ENCODE measurements around the gene PARD3. TPM values are rescaled to one million over a fixed set of nuclear protein-coding genes. Genes with fewer than 3 reads are reported as not detected.

Gene PARD3
- total RNA-seq, 1 donor from 2014 or later: 35.4 TPM

GRCh38 chr10:34507217-34507616 is 307.9 kb downstream of the PARD3 start:
- no peak overlapping the region for H2AFZ ChIP-seq (ENCODE audit: low read depth, low read length)
- Mint-ChIP-seq H3K27me3 (ENCODE audit: low read depth, unreplicated experiment) (no peaks in the 10 kb centered on the region), H3K9me3 (ENCODE audit: unreplicated experiment) (no peaks in the 10 kb centered on the region), H3K4me1 (ENCODE audit: low read depth, unreplicated experiment) (peaks cover 10% of the 10 kb centered on the region), H3K4me3 (ENCODE audit: unreplicated experiment) (no peak overlapping the region), H3K27ac (ENCODE audit: unreplicated experiment) (no peak overlapping the region), H3K36me3 (ENCODE audit: low read depth, unreplicated experiment) (no peaks in the 10 kb centered on the region)
- no peaks in the 10 kb centered on the region for H3K9me3 ChIP-seq (ENCODE audit: insufficient read depth, low read depth, low read length)
- peaks cover 14% of the 10 kb centered on the region for H3K4me1 ChIP-seq (ENCODE audit: insufficient read depth, low read length)
- no peaks in the 10 kb centered on the region for H3K27me3 ChIP-seq (ENCODE audit: insufficient read depth, low read length)
- H3K9ac ChIP-seq (ENCODE audit: low read length): no peak overlapping the region
- no peaks in the 10 kb centered on the region for H4K20me1 ChIP-seq (ENCODE audit: insufficient read depth, low read length)
- H3K36me3 ChIP-seq (ENCODE audit: insufficient read depth, low read length): no peaks in the 10 kb centered on the region
- no peak for FAIRE-seq
- TF ChIP-seq EZH2 (IDR thresholded peaks at IDR 0.05; ENCODE audit: insufficient read depth, low read length) (no peak), CTCF (IDR thresholded peaks at IDR 0.05; ENCODE audit: insufficient read depth, low read depth, low read length) (no peak)
- no peak overlapping the region for H3K4me2 ChIP-seq (ENCODE audit: low read length)
- no peak overlapping the region for H3K27ac ChIP-seq (ENCODE audit: low read depth, low read length)
- H3K79me2 ChIP-seq (ENCODE audit: insufficient read depth, low read length): peaks cover 4% of the 10 kb centered on the region
- H3K4me3 ChIP-seq (ENCODE audit: insufficient read depth, low read depth, low read length): no peak overlapping the region
- DNase-seq (ENCODE audit: low read depth): no peak

GRCh38 chr10:34506786-34507185 is 308.3 kb downstream of the PARD3 start:
- Histone ChIP-seq H3K4me2 (ENCODE audit: low read length) (no peak overlapping the region), H3K27me3 (ENCODE audit: insufficient read depth, low read length) (no peaks in the 10 kb centered on the region), H3K27ac (ENCODE audit: low read depth, low read length) (no peak overlapping the region), H3K36me3 (ENCODE audit: insufficient read depth, low read length) (no peaks in the 10 kb centered on the region), H3K9ac (ENCODE audit: low read length) (no peak overlapping the region), H3K79me2 (ENCODE audit: insufficient read depth, low read length) (peaks cover 6% of the 10 kb centered on the region), H3K4me3 (ENCODE audit: insufficient read depth, low read depth, low read length) (no peak overlapping the region), H2AFZ (ENCODE audit: low read depth, low read length) (no peak overlapping the region), H4K20me1 (ENCODE audit: insufficient read depth, low read length) (no peaks in the 10 kb centered on the region), H3K9me3 (ENCODE audit: insufficient read depth, low read depth, low read length) (no peaks in the 10 kb centered on the region), H3K4me1 (ENCODE audit: insufficient read depth, low read length) (peaks cover 14% of the 10 kb centered on the region)
- DNase-seq (ENCODE audit: low read depth) (no peak), FAIRE-seq (no peak)
- Mint-ChIP-seq H3K36me3 (ENCODE audit: low read depth, unreplicated experiment) (no peaks in the 10 kb centered on the region), H3K4me3 (ENCODE audit: unreplicated experiment) (no peak overlapping the region), H3K4me1 (ENCODE audit: low read depth, unreplicated experiment) (peaks cover 10% of the 10 kb centered on the region), H3K27me3 (ENCODE audit: low read depth, unreplicated experiment) (no peaks in the 10 kb centered on the region), H3K9me3 (ENCODE audit: unreplicated experiment) (no peaks in the 10 kb centered on the region), H3K27ac (ENCODE audit: unreplicated experiment) (no peak overlapping the region)
- TF ChIP-seq EZH2 (IDR thresholded peaks at IDR 0.05; ENCODE audit: insufficient read depth, low read length) (no peak), CTCF (IDR thresholded peaks at IDR 0.05; ENCODE audit: insufficient read depth, low read depth, low read length) (no peak)

- DNase-seq (ENCODE audit: low read depth) (no peak), FAIRE-seq (no peak)
- Histone ChIP-seq H3K27ac (ENCODE audit: low read depth, low read length) (no peak overlapping the region), H3K36me3 (ENCODE audit: insufficient read depth, low read length) (no peaks in the 10 kb centered on the region), H3K4me1 (ENCODE audit: insufficient read depth, low read length) (peaks cover 14% of the 10 kb centered on the region), H3K9ac (ENCODE audit: low read length) (peak overlapping the region; percentile 8), H2AFZ (ENCODE audit: low read depth, low read length) (no peak overlapping the region), H3K9me3 (ENCODE audit: insufficient read depth, low read depth, low read length) (no peaks in the 10 kb centered on the region), H3K27me3 (ENCODE audit: insufficient read depth, low read length) (no peaks in the 10 kb centered on the region), H3K4me2 (ENCODE audit: low read length) (peak overlapping the region; percentile 55), H3K79me2 (ENCODE audit: insufficient read depth, low read length) (peaks cover 6% of the 10 kb centered on the region), H3K4me3 (ENCODE audit: insufficient read depth, low read depth, low read length) (no peak overlapping the region), H4K20me1 (ENCODE audit: insufficient read depth, low read length) (no peaks in the 10 kb centered on the region)
- Mint-ChIP-seq H3K9me3 (ENCODE audit: unreplicated experiment) (no peaks in the 10 kb centered on the region), H3K4me1 (ENCODE audit: low read depth, unreplicated experiment) (peaks cover 10% of the 10 kb centered on the region), H3K36me3 (ENCODE audit: low read depth, unreplicated experiment) (no peaks in the 10 kb centered on the region), H3K27ac (ENCODE audit: unreplicated experiment) (no peak overlapping the region), H3K27me3 (ENCODE audit: low read depth, unreplicated experiment) (no peaks in the 10 kb centered on the region), H3K4me3 (ENCODE audit: unreplicated experiment) (no peak overlapping the region)
- no peak for TF ChIP-seq CTCF (IDR thresholded peaks at IDR 0.05; ENCODE audit: insufficient read depth, low read depth, low read length)
- no peak for TF ChIP-seq EZH2 (IDR thresholded peaks at IDR 0.05; ENCODE audit: insufficient read depth, low read length)
Observed at GRCh38 chr10:34505338-34505737, 309.8 kb downstream of the PARD3 start.

All from astrocyte (in vitro differentiated cells and primary cell).